BLaER1 treated with 17β-estradiol and CSF1 and Interleukin-3, amounts not matched to agents 10 nM and 100 nM (cell line): Measurements from ENCODE around the gene NADK2.

ENCODE experiments used
- H3K27ac ChIP-seq, 11 experiments: shearing (Covaris generic); formaldehyde crosslinking; 2 replicates each; pipeline ENCODE4 v1.8.1; 2022
- H3K27me3 ChIP-seq, 11 experiments: shearing (Covaris generic); formaldehyde crosslinking; 2 replicates each; pipeline ENCODE4 v1.8.1; 2022
- H3K36me3 ChIP-seq, 11 experiments: shearing (Covaris generic); formaldehyde crosslinking; 2 replicates each; pipeline ENCODE4 v1.8.1; 2022
- H3K4me1 ChIP-seq, 10 experiments: shearing (Covaris generic); formaldehyde crosslinking; 2 replicates each; pipeline ENCODE4 v1.8.1; 2022
- H3K4me2 ChIP-seq, 11 experiments: shearing (Covaris generic); formaldehyde crosslinking; 2 replicates each; pipeline ENCODE4 v1.8.1; 2022
- H3K4me3 ChIP-seq, 10 experiments: shearing (Covaris generic); formaldehyde crosslinking; 2 replicates each; pipeline ENCODE4 v1.8.1; 2022
- H3K9ac ChIP-seq, 11 experiments: shearing (Covaris generic); formaldehyde crosslinking; 2 replicates each; pipeline ENCODE4 v1.8.1; 2022
- H3K9me3 ChIP-seq, 11 experiments: shearing (Covaris generic); formaldehyde crosslinking; replicated peaks in 1 of 11; 2 replicates each; pipeline ENCODE4 v1.8.1; 2022
- H4K20me1 ChIP-seq, 11 experiments: shearing (Covaris generic); formaldehyde crosslinking; 2 replicates each; pipeline ENCODE4 v1.8.1; 2022
- Cebpa-rat ChIP-seq, 11 experiments: shearing (Covaris generic); IDR thresholded peaks; 2 replicates each; pipeline ENCODE4 v1.8.1; 2022

NADK2 gene

DNA sequence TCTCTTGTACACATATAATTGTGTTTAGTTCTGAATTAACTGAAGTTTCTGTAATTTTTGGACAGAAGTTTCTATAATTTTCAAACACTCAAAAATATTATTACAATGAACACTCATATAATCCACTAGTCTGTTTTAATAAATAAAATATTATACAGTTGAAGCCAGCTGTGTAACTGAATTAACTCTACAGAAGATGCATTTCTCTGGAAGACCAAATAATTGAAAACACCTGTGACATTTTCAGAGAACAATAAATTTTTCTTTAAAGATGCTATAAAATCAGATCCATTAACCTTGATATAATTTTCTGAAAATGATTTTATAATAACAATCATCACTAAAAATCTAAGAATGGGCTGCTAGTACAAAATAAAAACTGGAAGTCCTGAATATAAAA, 14.7 kb downstream of the NADK2 start:
- TF ChIP-seq Cebpa-rat (IDR thresholded peaks at IDR 0.05) = no peak
- peaks cover 0 to 16% (median 0%) of the 10 kb centered on the region in 11 experiments; a peak in 3 of 22 replicates for H3K9me3 ChIP-seq
- no peak overlapping the region for H3K27ac ChIP-seq
- peaks cover 34 to 96% (median 54%) of the 10 kb centered on the region in 11 experiments for H3K36me3 ChIP-seq
- H3K4me1 ChIP-seq = peaks cover 0 to 14% (median 7%) of the 10 kb centered on the region in 10 experiments; a peak in 9 of 20 replicates
- no peak overlapping the region for H3K4me3 ChIP-seq
- no peak overlapping the region for H3K9ac ChIP-seq
- no peak overlapping the region for H3K4me2 ChIP-seq
- no peaks in the 10 kb centered on the region for H3K27me3 ChIP-seq
- peaks cover 0 to 39% (median 0%) of the 10 kb centered on the region in 11 experiments; a peak in 6 of 22 replicates for H4K20me1 ChIP-seq

DNA sequence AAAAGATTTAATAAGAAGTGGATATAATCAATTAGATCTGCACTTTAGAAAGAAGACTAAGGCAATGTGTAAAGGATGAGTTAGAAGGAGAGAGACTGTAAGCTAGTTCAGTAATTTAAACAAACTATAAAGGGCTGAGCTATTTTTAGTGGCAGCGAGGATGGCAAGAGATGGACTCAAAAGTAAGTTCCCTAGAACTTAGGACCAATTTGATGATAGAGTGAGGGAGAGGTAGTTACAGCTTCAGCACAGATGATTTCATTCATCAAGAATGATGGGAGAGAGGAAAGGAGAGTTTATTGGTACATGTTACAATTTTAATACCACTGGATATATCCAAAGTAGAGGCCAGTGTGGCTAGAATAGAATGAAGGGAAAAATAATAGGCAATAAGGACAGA, 19.1 kb downstream of the NADK2 start:
- peaks cover 0 to 22% (median 7%) of the 10 kb centered on the region in 10 experiments; a peak in 10 of 20 replicates for H3K4me1 ChIP-seq
- no peak for TF ChIP-seq Cebpa-rat (IDR thresholded peaks at IDR 0.05)
- peaks cover 71 to 100% (median 90%) of the 10 kb centered on the region in 11 experiments for H3K36me3 ChIP-seq
- H3K4me2 ChIP-seq = no peak overlapping the region
- peaks cover 0 to 41% (median 13%) of the 10 kb centered on the region in 11 experiments; a peak in 11 of 22 replicates for H3K9me3 ChIP-seq
- H3K27ac ChIP-seq = no peak overlapping the region
- H3K27me3 ChIP-seq = no peaks in the 10 kb centered on the region
- no peak overlapping the region for H3K9ac ChIP-seq
- no peak overlapping the region for H3K4me3 ChIP-seq
- peaks cover 0 to 8% (median 0%) of the 10 kb centered on the region in 11 experiments; a peak in 1 of 22 replicates for H4K20me1 ChIP-seq

- H3K27ac ChIP-seq = no peak overlapping the region
- no peak overlapping the region for H3K9ac ChIP-seq
- H3K4me2 ChIP-seq = no peak overlapping the region
- no peak overlapping the region for H3K4me3 ChIP-seq
- H3K27me3 ChIP-seq = no peaks in the 10 kb centered on the region
- no peak for TF ChIP-seq Cebpa-rat (IDR thresholded peaks at IDR 0.05)
- peaks cover 0 to 8% (median 0%) of the 10 kb centered on the region in 11 experiments; a peak in 1 of 22 replicates for H4K20me1 ChIP-seq
- peaks cover 0 to 36% (median 13%) of the 10 kb centered on the region in 11 experiments; a peak in 11 of 22 replicates for H3K9me3 ChIP-seq
- H3K36me3 ChIP-seq = peaks cover 73 to 99% (median 92%) of the 10 kb centered on the region in 11 experiments
- peaks cover 8 to 42% (median 22%) of the 10 kb centered on the region in 10 experiments; a peak in 18 of 20 replicates for H3K4me1 ChIP-seq
These were observed 23.7 kb downstream of the NADK2 start for GRCh38 chr5:36217988-36218387.

GRCh38 chr5:36217567-36217966, 24.2 kb downstream of the NADK2 start:
- H3K4me3 ChIP-seq = no peak overlapping the region
- H3K4me1 ChIP-seq = peaks cover 8 to 45% (median 23%) of the 10 kb centered on the region in 10 experiments; a peak in 18 of 20 replicates
- peak overlapping the region in 2 of 11 experiments; percentile 10 to 45; a peak in 3 of 22 replicates for H3K4me2 ChIP-seq
- peaks cover 73 to 99% (median 92%) of the 10 kb centered on the region in 11 experiments for H3K36me3 ChIP-seq
- TF ChIP-seq Cebpa-rat (IDR thresholded peaks at IDR 0.05) = no peak
- no peaks in the 10 kb centered on the region for H3K27me3 ChIP-seq
- no peak overlapping the region for H3K27ac ChIP-seq
- H3K9me3 ChIP-seq = peaks cover 0 to 36% (median 13%) of the 10 kb centered on the region in 11 experiments; a peak in 11 of 22 replicates
- H4K20me1 ChIP-seq = peaks cover 0 to 8% (median 0%) of the 10 kb centered on the region in 11 experiments; a peak in 1 of 22 replicates
- no peak overlapping the region for H3K9ac ChIP-seq

- no peaks in the 10 kb centered on the region for H3K27me3 ChIP-seq
These were observed 25.8 kb downstream of the NADK2 start for GRCh38 chr5:36215910-36216309.

DNA sequence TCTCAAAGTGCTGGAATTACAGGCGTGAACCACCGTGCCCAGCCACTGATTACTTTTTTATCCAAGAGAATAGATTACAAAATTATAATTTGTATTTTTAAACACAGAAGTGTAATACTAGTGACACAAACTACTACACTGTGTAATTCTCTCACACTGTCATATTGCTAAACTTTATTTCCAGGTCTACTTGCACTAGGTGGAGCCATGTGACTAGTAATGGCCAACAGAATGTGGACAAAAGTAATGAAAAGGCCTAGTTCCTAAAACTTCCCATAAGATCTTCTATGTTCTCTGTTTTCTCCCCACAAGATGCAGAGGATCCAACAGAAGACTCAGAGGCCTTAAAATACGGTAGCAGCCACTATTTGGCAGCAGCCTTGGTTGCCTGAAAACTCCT, 27.3 kb downstream of the NADK2 start:
- Histone ChIP-seq H3K36me3 (peaks cover 72 to 99% (median 91%) of the 10 kb centered on the region in 11 experiments), H3K4me2 (peak overlapping the region in 1 of 11 experiments; percentile 80; a peak in 1 of 22 replicates)
- no peak for TF ChIP-seq Cebpa-rat (IDR thresholded peaks at IDR 0.05)

More at GRCh38 chr5:36215910-36216309, 25.8 kb downstream of the NADK2 start:
- TF ChIP-seq Cebpa-rat (IDR thresholded peaks at IDR 0.05) = no peak
- H3K27ac ChIP-seq = peak overlapping the region in 9 of 11 experiments; percentile 2 to 57 (median 35); a peak in 13 of 22 replicates
- H4K20me1 ChIP-seq = 0 out of 22 replicates have a peak, but pooled peaks cover 0 to 4% (median 0%) of the 10 kb centered on the region in 11 experiments
- H3K4me2 ChIP-seq = peak overlapping the region in 10 of 11 experiments; percentile 2 to 80 (median 43); a peak in 16 of 22 replicates
- peaks cover 0 to 33% (median 13%) of the 10 kb centered on the region in 11 experiments; a peak in 11 of 22 replicates for H3K9me3 ChIP-seq
- no peak overlapping the region for H3K9ac ChIP-seq
- H3K4me3 ChIP-seq = peak overlapping the region in 1 of 10 experiments; percentile 12; a peak in 1 of 20 replicates
- peaks cover 76 to 99% (median 93%) of the 10 kb centered on the region in 11 experiments for H3K36me3 ChIP-seq
- peaks cover 8 to 47% (median 25%) of the 10 kb centered on the region in 10 experiments; a peak in 18 of 20 replicates for H3K4me1 ChIP-seq

DNA sequence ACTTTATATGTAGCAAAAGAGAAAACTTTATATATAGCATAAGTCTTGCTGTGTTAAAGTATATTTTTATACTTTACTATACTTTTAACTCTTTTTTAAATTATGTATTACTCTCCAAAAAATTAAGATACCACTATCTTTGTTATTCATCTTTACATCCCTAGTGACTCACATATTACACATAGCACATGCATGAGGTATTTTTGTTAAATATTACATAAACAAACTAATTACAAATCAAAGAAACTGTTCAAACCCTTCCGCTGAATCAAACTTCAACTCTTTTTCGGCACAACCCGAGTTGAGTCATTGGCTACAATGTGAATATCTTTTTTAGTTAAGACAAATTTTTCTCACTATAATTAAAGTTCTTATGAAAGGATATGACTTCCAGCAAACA, 32.1 kb downstream of the NADK2 start:
- Histone ChIP-seq H3K27ac (no peak overlapping the region), H4K20me1 (no peaks in the 10 kb centered on the region), H3K9ac (no peak overlapping the region), H3K4me1 (peaks cover 0 to 14% (median 3%) of the 10 kb centered on the region in 10 experiments; a peak in 7 of 20 replicates), H3K27me3 (no peaks in the 10 kb centered on the region), H3K4me2 (no peak overlapping the region), H3K36me3 (peaks cover 62 to 99% (median 88%) of the 10 kb centered on the region in 11 experiments), H3K9me3 (peaks cover 0 to 15% (median 5%) of the 10 kb centered on the region in 11 experiments; a peak in 7 of 22 replicates), H3K4me3 (no peak overlapping the region)
- TF ChIP-seq Cebpa-rat (IDR thresholded peaks at IDR 0.05) = no peak

More for the DNA sequence above, 27.3 kb downstream of the NADK2 start:
- Histone ChIP-seq H3K4me3 (no peak overlapping the region), H3K27me3 (no peaks in the 10 kb centered on the region), H3K9ac (no peak overlapping the region), H3K9me3 (peaks cover 0 to 23% (median 6%) of the 10 kb centered on the region in 11 experiments; a peak in 9 of 22 replicates), H4K20me1 (no peaks in the 10 kb centered on the region), H3K4me1 (peaks cover 8 to 47% (median 25%) of the 10 kb centered on the region in 10 experiments; a peak in 18 of 20 replicates), H3K27ac (no peak overlapping the region)

DNA sequence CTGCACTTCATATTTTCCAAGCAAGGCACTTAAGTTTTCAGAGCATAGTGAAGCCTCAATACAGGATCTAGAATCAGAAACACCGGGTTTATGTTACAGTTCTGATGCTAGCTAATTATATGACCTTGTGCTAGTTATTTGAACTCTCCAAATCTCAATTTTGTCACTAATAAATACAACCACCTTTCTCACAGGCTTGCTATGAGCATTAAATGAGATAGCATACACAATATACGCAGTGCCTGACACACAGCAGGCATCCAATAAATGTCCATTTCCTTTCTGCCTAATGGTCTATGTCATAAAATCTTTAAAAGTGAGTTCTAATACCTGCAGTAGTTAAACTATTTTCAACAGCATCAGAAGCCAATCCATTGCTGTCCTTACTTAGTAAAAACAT, 32.9 kb downstream of the NADK2 start:
- peaks cover 55 to 99% (median 84%) of the 10 kb centered on the region in 11 experiments for H3K36me3 ChIP-seq
- H4K20me1 ChIP-seq = peaks cover 0 to 3% (median 0%) of the 10 kb centered on the region in 11 experiments; a peak in 1 of 22 replicates
- H3K9me3 ChIP-seq = peaks cover 0 to 15% (median 0%) of the 10 kb centered on the region in 11 experiments; a peak in 7 of 22 replicates
- TF ChIP-seq Cebpa-rat (IDR thresholded peaks at IDR 0.05) = no peak
- no peak overlapping the region for H3K4me2 ChIP-seq
- H3K4me1 ChIP-seq = peaks cover 0 to 13% (median 8%) of the 10 kb centered on the region in 10 experiments; a peak in 15 of 20 replicates
- no peak overlapping the region for H3K27ac ChIP-seq
- H3K27me3 ChIP-seq = no peaks in the 10 kb centered on the region
- H3K9ac ChIP-seq = no peak overlapping the region
- no peak overlapping the region for H3K4me3 ChIP-seq

- H3K27ac ChIP-seq = no peak overlapping the region
- no peak for TF ChIP-seq Cebpa-rat (IDR thresholded peaks at IDR 0.05)
- H3K4me3 ChIP-seq = no peak overlapping the region
- H3K4me1 ChIP-seq = peaks cover 6 to 26% (median 20%) of the 10 kb centered on the region in 10 experiments; a peak in 18 of 20 replicates
- no peaks in the 10 kb centered on the region for H3K27me3 ChIP-seq
- H3K9ac ChIP-seq = no peak overlapping the region
- no peak overlapping the region for H3K4me2 ChIP-seq
- peaks cover 0 to 13% (median 0%) of the 10 kb centered on the region in 11 experiments; a peak in 3 of 22 replicates for H4K20me1 ChIP-seq
- peaks cover 0 to 15% (median 0%) of the 10 kb centered on the region in 11 experiments; a peak in 7 of 22 replicates for H3K9me3 ChIP-seq
- H3K36me3 ChIP-seq = peaks cover 44 to 100% (median 88%) of the 10 kb centered on the region in 11 experiments
These were observed 34.8 kb downstream of the NADK2 start for GRCh38 chr5:36206913-36207312.
